Omental fat pad (tissue), 4 donors: ENCODE data around the gene FAM222B. TPM values are rescaled to one million over a fixed set of nuclear protein-coding genes. Genes with fewer than 3 reads are reported as not detected.

Experiments used
- ATAC-seq: fragments of 150-250 bp; one replicate; pipeline ENCODE4 v1.9.1; 2016; ENCODE audit warnings: mild to moderate bottlenecking, moderate library complexity; ENCODE audit not compliant: low FRiP score
- DNase-seq: peaks from one replicate; pipeline ENCODE4 v3.0.0-alpha.2; 2019; ENCODE audit warnings: low spot score
- CTCF ChIP-seq, 3 donors: fragments of 450-650 bp; IDR thresholded peaks; one replicate each; pipeline ENCODE4 v1.5.1; 2016 to 2017; ENCODE audit warnings: antibody characterized with exemption in 3 of 3, mild to moderate bottlenecking in 3 of 3, moderate library complexity in 2 of 3
- small RNA-seq: library from RNA; depleted of rRNA; stranded (forward); fragments of <200 nt; gene quantifications from one replicate; pipeline ENCODE3, GENCODE V24; 2016
- total RNA-seq, 4 donors: library from RNA; depleted of rRNA; stranded (reverse); fragments of >200 nt; gene quantifications; one replicate each; pipeline ENCODE4 v1.1.0, GENCODE V29; 2016

The FAM222B gene
- total RNA-seq, 4 donors from 2014 or later, result 12.2 to 19.0 (median 14.0) TPM

- TF ChIP-seq CTCF (IDR thresholded peaks at IDR 0.05), result no peak
- DNase-seq, result peak; percentile 60
- ATAC-seq, result peak; percentile 88
Measured at GRCh38 chr17:28710861-28711722, 131.5 kb downstream of the FAM222B start.

- no peak for DNase-seq
- no peak for ATAC-seq
- TF ChIP-seq CTCF (IDR thresholded peaks at IDR 0.05), result no peak
Measured at GRCh38 chr17:28707339-28707720, 135.3 kb downstream of the FAM222B start.

- TF ChIP-seq CTCF (IDR thresholded peaks at IDR 0.05), result no peak
- no peak for ATAC-seq
- no peak for DNase-seq
Measured at GRCh38 chr17:28706471-28707338, 135.9 kb downstream of the FAM222B start.

Small RNAs within 50 kb of the gene (small RNA-seq; reads per million reads assigned to genes)
- not detected for gene RF00019
- gene SNORD42A, result not detected
- not detected for gene SNORD42B
- gene SNORD4A, result not detected
- gene SNORD4B, result not detected

Other genes starting within 250 kb of the FAM222B start
- gene SPAG5, start 243.8 kb downstream of the FAM222B start, total RNA-seq, result 10 to 100 TPM in 1 of 4 donors, 1 to 10 TPM in 2, under 1 TPM in 1; 0.50 to 12.0 (median 4.5) TPM
- 10 to 100 TPM in 1 of 4 donors, 1 to 10 TPM in 3; 3.6 to 10.6 (median 8.0) TPM for gene RSKR, start 228.6 kb downstream of the FAM222B start, total RNA-seq
- 100 to 1,000 TPM; 113 to 141 (median 121) TPM for gene BLTP2, start 197.6 kb downstream of the FAM222B start, total RNA-seq
- gene SDF2, start 180.9 kb downstream of the FAM222B start, total RNA-seq, result 10 to 100 TPM; 38.2 to 44.4 (median 41.5) TPM
- 10 to 100 TPM; 51.9 to 98.8 (median 63.1) TPM for gene SUPT6H, start 180.6 kb downstream of the FAM222B start, total RNA-seq
- gene PROCA1, start 130.9 kb downstream of the FAM222B start, total RNA-seq, result 1 to 10 TPM; 1.2 to 6.0 (median 1.8) TPM
- gene RAB34, start 124.9 kb downstream of the FAM222B start, total RNA-seq, result 100 to 1,000 TPM in 2 of 4 donors, 10 to 100 TPM in 2; 90.4 to 112 (median 101) TPM
- gene RPL23A, start 122.8 kb downstream of the FAM222B start, total RNA-seq, result 100 to 1,000 TPM; 568 to 719 (median 636) TPM
- gene TLCD1, start 116.6 kb downstream of the FAM222B start, total RNA-seq, result 1 to 10 TPM in 3 of 4 donors, not detected in 1; 2.1 to 5.2 (median 3.6) TPM
- gene NEK8, start 114.0 kb downstream of the FAM222B start, total RNA-seq, result 1 to 10 TPM; 1.9 to 3.4 (median 2.5) TPM
- 10 to 100 TPM in 2 of 4 donors, 1 to 10 TPM in 2; 8.4 to 66.7 (median 30.7) TPM for gene TRAF4, start 98.8 kb downstream of the FAM222B start, total RNA-seq
- 10 to 100 TPM; 21.3 to 35.9 (median 27.8) TPM for gene ERAL1, start 12.2 kb upstream of the FAM222B start, total RNA-seq
- gene FLOT2, start 54.9 kb upstream of the FAM222B start, total RNA-seq, result 10 to 100 TPM; 51.1 to 95.0 (median 68.3) TPM
- gene DHRS13, start 60.3 kb upstream of the FAM222B start, total RNA-seq, result 10 to 100 TPM in 1 of 4 donors, 1 to 10 TPM in 3; 5.0 to 11.3 (median 6.3) TPM
- gene PHF12, start 108.7 kb upstream of the FAM222B start, total RNA-seq, result 10 to 100 TPM; 15.6 to 47.1 (median 27.6) TPM
- gene SEZ6, start 163.2 kb upstream of the FAM222B start, total RNA-seq, result not detected
- gene PIPOX, start 200.4 kb upstream of the FAM222B start, total RNA-seq, result 1 to 10 TPM in 2 of 4 donors, under 1 TPM in 2; 0.82 to 4.9 (median 1.6) TPM